Keratinocyte (primary cell): ENCODE results near the gene GPR37.

Source experiments
- CTCF ChIP-seq, 3 experiments: IDR thresholded peaks in 1 of 3; conservative IDR thresholded peaks in 1 of 3; optimal IDR thresholded peaks in 1 of 3; 2 replicates in 2 of 3; 3 replicates in 1 of 3; pipeline versions ENCODE3 to v1.5.1; 2011; ENCODE audit warnings: low read length in 3 of 3, mild to moderate bottlenecking in 3 of 3, moderate library complexity in 2 of 3, control low read depth in 1 of 3, inconsistent platforms in 1 of 3; ENCODE audit not compliant: insufficient read depth in 2 of 3; ENCODE audit errors: extremely low read depth in 1 of 3
- EZH2 ChIP-seq: IDR thresholded peaks from one replicate; pipeline ENCODE4 v1.6.1; 2012; ENCODE audit warnings: inconsistent platforms, mild to moderate bottlenecking, low read length, moderate library complexity

- TF ChIP-seq CTCF (optimal IDR thresholded peaks at IDR 0.05 in 1 of 3, IDR thresholded peaks at IDR 0.05 in 1 of 3, conservative IDR thresholded peaks at IDR 0.05 in 1 of 3; ENCODE audit: extremely low read depth in 1 of 3, insufficient read depth in 2 of 3, low read length in 3 of 3): no peak
- TF ChIP-seq EZH2: no peak
Observed at GRCh38 chr7:124752310-124752709, 13.3 kb downstream of the GPR37 start.
